Upper lobe of left lung (tissue), 4 donors: Measurements from ENCODE around the gene RBKS.
A peak's percentile ranks its signal among the peaks of the same experiment; 100 is the strongest.

Experiments used
- CTCF ChIP-seq, 6 experiments: fragments of 450-650 bp in 4 of 6; fragments of 200-600 bp in 2 of 6; sonication (generic) in 2 of 6; IDR thresholded peaks; one replicate each; pipeline ENCODE4 v1.5.1; 2016 to 2019; ENCODE audit warnings: antibody characterized with exemption in 6 of 6
- POLR2A ChIP-seq, 4 donors: fragments of 450-650 bp; IDR thresholded peaks; one replicate each; pipeline ENCODE4 v1.5.1; 2016 to 2017; ENCODE audit warnings: antibody characterized with exemption in 4 of 4, mild to moderate bottlenecking in 2 of 4

- no peak for TF ChIP-seq CTCF (IDR thresholded peaks at IDR 0.05)
- TF ChIP-seq POLR2A (IDR thresholded peaks at IDR 0.05) = peak in 1 of 4 donors; percentile 9
These were observed 137.5 kb downstream of the RBKS start for GRCh38 chr2:27752551-27753237.
